OCI-LY7 (cell line): Measurements from ENCODE around the gene CD274. TPM values are rescaled to one million over a fixed set of nuclear protein-coding genes. Genes with fewer than 3 reads are reported as not detected.

Experiments used
- BruUV-seq: library from RNA; stranded (reverse); fragments of 400-500 nt; replicated peaks from 2 replicates; lab custom pipeline; 2021; lab: Mats Ljungman, UMichigan
- CTCF ChIA-PET: fragments of 300-600 bp; sonication (Branson Sonifier 250); formaldehyde crosslinking; loops from one replicate; lab custom pipeline; 2022; ENCODE audit warnings: antibody characterized with exemption; ENCODE audit not compliant: unreplicated experiment; lab: Charles Lee
- POLR2A ChIA-PET: fragments of 300-600 bp; sonication (Branson Sonifier 250); formaldehyde crosslinking; loops from one replicate; lab custom pipeline; 2022; ENCODE audit warnings: antibody characterized with exemption; lab: Charles Lee
- DNase-seq: peaks from one replicate; pipeline ENCODE4 v3.0.0-alpha.2; 2015; ENCODE audit warnings: low spot score
- H2AFZ ChIP-seq: fragments of 200-600 bp; sonication (generic), shearing (Covaris generic); 2 replicates; pipeline ENCODE4 v1.6.1; 2014; ENCODE audit warnings: mild to moderate bottlenecking, antibody characterized with exemption, low read length, moderate library complexity
- H3K27ac ChIP-seq: fragments of 200-600 bp; sonication (generic); 2 replicates; pipeline ENCODE4 v1.5.1; 2014; ENCODE audit warnings: mixed run types, low read depth, mild to moderate bottlenecking, moderate library complexity, low read length, inconsistent platforms; ENCODE audit not compliant: poor library complexity, severe bottlenecking
- H3K36me3 ChIP-seq: fragments of 200-600 bp; sonication (generic); 2 replicates; pipeline ENCODE4 v1.6.1; 2014; ENCODE audit warnings: mild to moderate bottlenecking, antibody characterized with exemption, low read length, moderate library complexity, mixed read lengths; ENCODE audit not compliant: insufficient read depth
- H3K4me1 ChIP-seq: fragments of 200-600 bp; sonication (generic); 2 replicates; pipeline ENCODE4 v1.5.1; 2014; ENCODE audit warnings: mild to moderate bottlenecking, low read length; ENCODE audit not compliant: insufficient read depth, poor library complexity, severe bottlenecking
- H3K4me2 ChIP-seq: fragments of 200-600 bp; sonication (generic); 2 replicates; pipeline ENCODE4 v1.6.1; 2014; ENCODE audit warnings: mild to moderate bottlenecking, low read length
- H3K4me3 ChIP-seq: fragments of 200-600 bp; sonication (generic); 2 replicates; pipeline ENCODE4 v1.5.1; 2014; ENCODE audit warnings: mild to moderate bottlenecking, low read depth, low read length; ENCODE audit not compliant: poor library complexity, severe bottlenecking
- H3K79me2 ChIP-seq: fragments of 200-600 bp; sonication (generic); 2 replicates; pipeline ENCODE4 v1.6.1; 2016; ENCODE audit warnings: low read depth, mild to moderate bottlenecking, low read length, moderate library complexity, mixed read lengths; ENCODE audit not compliant: insufficient read depth
- H3K9me2 ChIP-seq: fragments of 200-600 bp; sonication (generic); 2 replicates; pipeline ENCODE4 v1.6.1; 2016; ENCODE audit warnings: mild to moderate bottlenecking, low read length, mixed read lengths; ENCODE audit not compliant: insufficient read depth
- H3K9me3 ChIP-seq: fragments of 200-600 bp; sonication (generic); 2 replicates; pipeline ENCODE4 v1.6.1; 2014; ENCODE audit warnings: mild to moderate bottlenecking, mixed run types, low read length, mixed read lengths
- H4K20me1 ChIP-seq: fragments of 200-600 bp; sonication (generic); 2 replicates; pipeline ENCODE4 v1.6.1; 2014; ENCODE audit warnings: mild to moderate bottlenecking, antibody characterized with exemption, low read length, moderate library complexity, mixed read lengths; ENCODE audit not compliant: insufficient read depth
- EZH2phosphoT487 ChIP-seq: fragments of 200-600 bp; sonication (generic); IDR thresholded peaks from 2 replicates; pipeline ENCODE4 v1.6.1; 2018; ENCODE audit warnings: low read depth, borderline replicate concordance, mild to moderate bottlenecking, mixed run types, antibody characterized with exemption, low read length, moderate library complexity, mixed read lengths
- intact Hi-C: fragments of 100-400 bp; cut with micrococcal nuclease; formaldehyde crosslinking; loops from one replicate; pipeline ENCODE4 v1.10.0; 2022; ENCODE audit not compliant: unreplicated experiment
- total RNA-seq, 2 experiments: library from RNA; depleted of rRNA in 1 of 2; stranded (reverse); fragments of >200 nt in 1 of 2; shearing (Covaris generic) in 1 of 2; gene quantifications; 2 replicates each; pipeline ENCODE4 v1.2.3, GENCODE V29; 2014 to 2022
- TF ChIP-seq, protein P1 (sequence below): fragments of 200-600 bp; sonication (generic); conservative IDR thresholded peaks from 2 replicates; pipeline ENCODE4 v1.5.1; 2014; ENCODE audit warnings: mild to moderate bottlenecking, antibody characterized with exemption, low read length, moderate library complexity, mixed read lengths

Gene CD274
- total RNA-seq, 2 experiments from 2014 or later: 0.15 to 0.57 TPM

DNA sequence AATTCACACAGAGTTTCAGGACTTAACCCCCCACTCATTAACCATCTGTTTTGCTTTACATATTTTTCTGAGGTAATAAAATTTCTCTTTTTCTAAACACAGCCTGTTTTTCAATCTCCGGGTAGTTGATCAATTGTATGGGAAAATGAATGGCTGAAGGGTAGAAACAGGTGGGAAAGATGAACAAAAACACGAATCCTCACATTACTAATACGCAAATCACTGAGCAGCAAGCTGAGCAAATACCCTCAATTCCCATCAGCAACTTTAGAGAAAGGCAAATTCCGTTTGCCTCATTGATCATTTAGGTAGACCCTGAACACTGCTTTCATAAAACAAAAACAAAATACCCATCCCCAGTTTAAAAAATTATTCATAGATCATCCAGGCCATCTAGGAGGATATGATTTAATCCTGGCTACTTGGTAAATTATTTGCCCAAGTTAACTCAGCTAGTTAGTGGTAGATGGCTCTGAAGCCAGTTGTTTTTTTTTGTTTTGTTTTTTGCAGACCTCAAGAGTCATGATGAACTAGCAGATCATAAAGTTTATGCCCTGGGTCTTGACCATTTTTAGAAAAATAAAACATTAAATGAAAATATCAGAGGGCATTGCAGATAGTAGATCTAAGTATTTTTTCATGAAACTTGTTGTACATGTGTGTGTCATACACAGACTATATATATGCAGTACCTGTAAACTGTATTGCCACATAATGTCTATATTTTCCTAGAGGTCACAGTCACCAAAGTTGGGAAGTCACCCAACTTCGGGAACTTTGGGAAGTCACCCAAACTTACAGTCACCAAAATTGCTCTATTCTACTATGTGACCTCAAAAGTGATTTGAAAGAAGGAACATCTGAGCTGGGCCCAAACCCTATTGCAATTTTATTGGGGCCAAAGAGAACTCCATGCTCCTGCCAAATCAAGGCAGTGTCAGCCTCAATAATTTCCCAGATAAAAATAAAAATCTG lies 1.6 kb upstream of the CD274 start:
- POLR2A ChIA-PET: interaction anchor here (0.9 to 2.1 kb wide), 4 partner anchors 9 to 156 kb away, joined by 3 to 17 read pairs (median 3); no protein-coding TSS in a partner anchor
- Histone ChIP-seq H3K27ac (no peak overlapping the region), H3K36me3 (no peaks in the 10 kb centered on the region), H2AFZ (no peak overlapping the region), H3K9me3 (no peaks in the 10 kb centered on the region), H3K4me2 (no peak overlapping the region), H3K4me3 (no peak overlapping the region), H3K4me1 (peaks cover 17% of the 10 kb centered on the region), H3K79me2 (no peaks in the 10 kb centered on the region), H3K9me2 (no peaks in the 10 kb centered on the region), H4K20me1 (no peaks in the 10 kb centered on the region)
- CTCF ChIA-PET: no interaction called here
- no peak for TF ChIP-seq EZH2phosphoT487
- TF ChIP-seq, protein P1, sequence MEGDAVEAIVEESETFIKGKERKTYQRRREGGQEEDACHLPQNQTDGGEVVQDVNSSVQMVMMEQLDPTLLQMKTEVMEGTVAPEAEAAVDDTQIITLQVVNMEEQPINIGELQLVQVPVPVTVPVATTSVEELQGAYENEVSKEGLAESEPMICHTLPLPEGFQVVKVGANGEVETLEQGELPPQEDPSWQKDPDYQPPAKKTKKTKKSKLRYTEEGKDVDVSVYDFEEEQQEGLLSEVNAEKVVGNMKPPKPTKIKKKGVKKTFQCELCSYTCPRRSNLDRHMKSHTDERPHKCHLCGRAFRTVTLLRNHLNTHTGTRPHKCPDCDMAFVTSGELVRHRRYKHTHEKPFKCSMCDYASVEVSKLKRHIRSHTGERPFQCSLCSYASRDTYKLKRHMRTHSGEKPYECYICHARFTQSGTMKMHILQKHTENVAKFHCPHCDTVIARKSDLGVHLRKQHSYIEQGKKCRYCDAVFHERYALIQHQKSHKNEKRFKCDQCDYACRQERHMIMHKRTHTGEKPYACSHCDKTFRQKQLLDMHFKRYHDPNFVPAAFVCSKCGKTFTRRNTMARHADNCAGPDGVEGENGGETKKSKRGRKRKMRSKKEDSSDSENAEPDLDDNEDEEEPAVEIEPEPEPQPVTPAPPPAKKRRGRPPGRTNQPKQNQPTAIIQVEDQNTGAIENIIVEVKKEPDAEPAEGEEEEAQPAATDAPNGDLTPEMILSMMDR: no peak
- no peak for DNase-seq
- no TSS peak for BruUV-seq
- intact Hi-C loops: no loop called here

DNA sequence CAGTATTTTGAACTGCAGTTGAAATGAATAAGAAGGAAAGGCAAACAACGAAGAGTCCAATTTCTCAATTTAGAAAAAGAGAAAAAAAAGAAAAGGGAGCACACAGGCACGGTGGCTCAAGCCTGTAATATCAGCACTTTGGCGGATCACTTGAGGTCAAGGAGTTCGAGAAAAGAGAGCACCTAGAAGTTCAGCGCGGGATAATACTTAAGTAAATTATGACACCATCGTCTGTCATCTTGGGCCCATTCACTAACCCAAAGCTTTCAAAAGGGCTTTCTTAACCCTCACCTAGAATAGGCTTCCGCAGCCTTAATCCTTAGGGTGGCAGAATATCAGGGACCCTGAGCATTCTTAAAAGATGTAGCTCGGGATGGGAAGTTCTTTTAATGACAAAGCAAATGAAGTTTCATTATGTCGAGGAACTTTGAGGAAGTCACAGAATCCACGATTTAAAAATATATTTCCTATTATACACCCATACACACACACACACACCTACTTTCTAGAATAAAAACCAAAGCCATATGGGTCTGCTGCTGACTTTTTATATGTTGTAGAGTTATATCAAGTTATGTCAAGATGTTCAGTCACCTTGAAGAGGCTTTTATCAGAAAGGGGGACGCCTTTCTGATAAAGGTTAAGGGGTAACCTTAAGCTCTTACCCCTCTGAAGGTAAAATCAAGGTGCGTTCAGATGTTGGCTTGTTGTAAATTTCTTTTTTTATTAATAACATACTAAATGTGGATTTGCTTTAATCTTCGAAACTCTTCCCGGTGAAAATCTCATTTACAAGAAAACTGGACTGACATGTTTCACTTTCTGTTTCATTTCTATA lies 602 bp upstream of the CD274 start:
- peaks cover 18% of the 10 kb centered on the region for H3K4me1 ChIP-seq
- DNase-seq: no peak
- TF ChIP-seq EZH2phosphoT487: no peak
- TF ChIP-seq, protein P1: no peak
- H3K4me3 ChIP-seq: peak overlapping the region; percentile 71
- BruUV-seq: no TSS peak
- H4K20me1 ChIP-seq: no peaks in the 10 kb centered on the region
- no peaks in the 10 kb centered on the region for H3K79me2 ChIP-seq
- H3K27ac ChIP-seq: no peak overlapping the region
- peak overlapping the region; percentile 82 for H2AFZ ChIP-seq
- H3K9me3 ChIP-seq: no peaks in the 10 kb centered on the region
- CTCF ChIA-PET: interaction anchor here (0.6 to 1.5 kb wide), 6 partner anchors 11 to 525 kb away, joined by 3 to 6 read pairs (median 4); no protein-coding TSS in a partner anchor
- intact Hi-C loops: loop anchor here (1.0 to 10.0 kb wide), 3 partner anchors 81 to 325 kb away; no protein-coding TSS in a partner anchor
- H3K4me2 ChIP-seq: peak overlapping the region; percentile 72
- no peaks in the 10 kb centered on the region for H3K36me3 ChIP-seq
- POLR2A ChIA-PET: interaction anchor here (0.8 to 2.1 kb wide), 11 partner anchors 10 to 155 kb away, joined by 3 to 17 read pairs (median 3); partner anchors contain the start of gene PLGRKT
- H3K9me2 ChIP-seq: no peaks in the 10 kb centered on the region
